GM23338 (cell line): Measurements from ENCODE around the gene TXNDC2. TPM values are rescaled to one million over a fixed set of nuclear protein-coding genes. Genes with fewer than 3 reads are reported as not detected.

Experiments
- ATAC-seq: fragments of 200-7000 bp; cut with Tn5 transposase; 3 replicates; pipeline ENCODE4 v1.9.1; 2020
- DNase-seq: peaks from one replicate; pipeline ENCODE4 v3.0.0-alpha.2; 2015; ENCODE audit warnings: low spot score
- H2AFZ ChIP-seq: fragments of 200-600 bp; sonication (generic); 2 replicates; pipeline ENCODE4 v1.8.0; 2016; ENCODE audit warnings: antibody characterized with exemption, mild to moderate bottlenecking, moderate library complexity
- H3F3A ChIP-seq: fragments of 200-600 bp; sonication (generic); replicated peaks from 2 replicates; pipeline ENCODE4 v1.8.0; 2017; ENCODE audit warnings: antibody characterized with exemption, mixed run types, low read depth
- H3K27ac ChIP-seq: fragments of 200-600 bp; sonication (generic); 2 replicates; pipeline ENCODE4 v1.6.1; 2016; ENCODE audit warnings: low read depth
- H3K27me3 ChIP-seq: fragments of 200-600 bp; sonication (generic); 2 replicates; pipeline ENCODE4 v1.8.0; 2016; ENCODE audit warnings: mild to moderate bottlenecking, mixed run types, moderate library complexity; ENCODE audit not compliant: insufficient read depth
- H3K36me3 ChIP-seq: fragments of 200-600 bp; sonication (generic); 2 replicates; pipeline ENCODE4 v1.8.0; 2016; ENCODE audit warnings: mild to moderate bottlenecking; ENCODE audit not compliant: insufficient read depth
- H3K4me1 ChIP-seq: fragments of 200-600 bp; sonication (generic); 2 replicates; pipeline ENCODE4 v1.8.0; 2016; ENCODE audit warnings: mild to moderate bottlenecking, moderate library complexity; ENCODE audit not compliant: insufficient read depth
- H3K4me2 ChIP-seq: fragments of 200-600 bp; sonication (generic); 2 replicates; pipeline ENCODE4 v1.7.1; 2017; ENCODE audit warnings: mixed run types
- H3K4me3 ChIP-seq: fragments of 200-600 bp; sonication (generic); 2 replicates; pipeline ENCODE4 v1.6.1; 2016; ENCODE audit warnings: mixed run types
- H3K79me2 ChIP-seq: fragments of 200-600 bp; sonication (generic); replicated peaks from 2 replicates; pipeline ENCODE4 v1.8.0; 2017; ENCODE audit warnings: mild to moderate bottlenecking; ENCODE audit not compliant: insufficient read depth
- H3K9me2 ChIP-seq: fragments of 200-600 bp; sonication (generic); 2 replicates; pipeline ENCODE4 v1.8.0; 2017; ENCODE audit not compliant: insufficient read depth
- H4K20me1 ChIP-seq: fragments of 200-600 bp; sonication (generic); replicated peaks from 2 replicates; pipeline ENCODE4 v1.8.0; 2017; ENCODE audit warnings: mild to moderate bottlenecking; ENCODE audit not compliant: insufficient read depth
- H3K27ac Mint-ChIP-seq: 2 replicates; pipeline ENCODE4 v1.8.0; 2020; ENCODE audit warnings: inconsistent platforms, mild to moderate bottlenecking, moderate library complexity, mixed read lengths
- H3K27me3 Mint-ChIP-seq: 3 replicates; pipeline ENCODE4 v1.8.0; 2022; ENCODE audit warnings: low read depth, mild to moderate bottlenecking, moderate library complexity, mixed read lengths, inconsistent platforms; ENCODE audit not compliant: insufficient read depth, poor library complexity
- H3K36me3 Mint-ChIP-seq: 3 replicates; pipeline ENCODE4 v1.8.0; 2021; ENCODE audit warnings: low read depth, mild to moderate bottlenecking, inconsistent platforms, moderate library complexity, mixed read lengths
- H3K4me1 Mint-ChIP-seq: 3 replicates; pipeline ENCODE4 v1.8.0; 2020; ENCODE audit warnings: mild to moderate bottlenecking, inconsistent platforms, mixed read lengths
- H3K4me3 Mint-ChIP-seq: 3 replicates; pipeline ENCODE4 v1.8.0; 2021; ENCODE audit warnings: moderate library complexity, mild to moderate bottlenecking, inconsistent platforms, mixed read lengths
- H3K9me3 Mint-ChIP-seq: 3 replicates; pipeline ENCODE4 v1.8.0; 2020; ENCODE audit warnings: moderate library complexity, mild to moderate bottlenecking, inconsistent platforms, mixed read lengths
- CREB1 ChIP-seq: fragments of 250-450 bp; sonication (Bioruptor Pico); IDR thresholded peaks from 2 replicates; pipeline ENCODE4 v1.5.0; 2020; ENCODE audit warnings: low read depth, mild to moderate bottlenecking, moderate library complexity
- ETS1 ChIP-seq: IDR thresholded peaks from 2 replicates; pipeline ENCODE4 v1.6.1; 2016; ENCODE audit warnings: antibody characterized with exemption
- EZH2 ChIP-seq: fragments of 200-600 bp; sonication (generic); IDR thresholded peaks from one replicate; pipeline ENCODE4 v1.8.0; 2017; ENCODE audit warnings: antibody characterized with exemption, mild to moderate bottlenecking, low read depth; ENCODE audit not compliant: unreplicated experiment
- JUNB ChIP-seq: IDR thresholded peaks from one replicate; pipeline ENCODE4 v1.6.1; 2016; ENCODE audit warnings: antibody characterized with exemption; ENCODE audit not compliant: unreplicated experiment
- POLR2AphosphoS5 ChIP-seq: IDR thresholded peaks from 2 replicates; pipeline ENCODE4 v1.6.1; 2016; ENCODE audit warnings: antibody characterized with exemption, low read depth
- STAT1 ChIP-seq: IDR thresholded peaks from one replicate; pipeline ENCODE4 v1.6.1; 2016; ENCODE audit warnings: antibody characterized with exemption; ENCODE audit not compliant: unreplicated experiment
- ZNF114 ChIP-seq: fragments of 250-450 bp; sonication (Bioruptor Pico); IDR thresholded peaks from 2 replicates; pipeline ENCODE4 v1.5.0; 2020; ENCODE audit warnings: mild to moderate bottlenecking, moderate library complexity
- ZNF331 ChIP-seq: fragments of 250-450 bp; sonication (Bioruptor Pico); IDR thresholded peaks from 2 replicates; pipeline ENCODE4 v1.5.0; 2020; ENCODE audit warnings: low read depth, mild to moderate bottlenecking, moderate library complexity
- ZNF462 ChIP-seq: fragments of 250-450 bp; sonication (Bioruptor Pico); IDR thresholded peaks from 2 replicates; pipeline ENCODE4 v1.5.0; 2020; ENCODE audit warnings: mild to moderate bottlenecking, moderate library complexity
- polyA plus RNA-seq: library from polyadenylated mRNA; unstranded; fragments of >200 nt; fragmentation: Nextera tagmentation; extraction: Ambion mirVana; gene quantifications from 2 replicates; pipeline ENCODE4 v1.2.1, GENCODE V29; 2016
- total RNA-seq: library from RNA; depleted of rRNA; stranded (reverse); fragments of >200 nt; shearing (Covaris generic); gene quantifications from 2 replicates; pipeline ENCODE4 v1.2.3, GENCODE V29; 2014
- TF ChIP-seq, protein P1 (sequence below), 2 experiments: fragments of 200-600 bp in 1 of 2; sonication (generic) in 1 of 2; conservative IDR thresholded peaks; 2 replicates each; pipeline versions ENCODE4 v1.5.1 to v1.6.1; 2016 to 2017; ENCODE audit warnings: antibody characterized with exemption in 2 of 2, low read depth in 2 of 2, mild to moderate bottlenecking in 2 of 2, moderate library complexity in 1 of 2

TXNDC2 gene
- total and polyA plus RNA-seq, 2 experiments from 2014 or later = 0.16 TPM; not detected in 1

- Histone ChIP-seq H3K9me2 (peaks cover 6% of the 10 kb centered on the region; the same call in 1 of the 2 replicates), H3F3A (no peaks in the 10 kb centered on the region), H3K4me2 (no peak overlapping the region), H4K20me1 (no peaks in the 10 kb centered on the region), H3K27me3 (no peaks in the 10 kb centered on the region), H3K4me3 (no peak overlapping the region), H2AFZ (no peak overlapping the region), H3K36me3 (no peaks in the 10 kb centered on the region), H3K79me2 (no peaks in the 10 kb centered on the region), H3K4me1 (no peaks in the 10 kb centered on the region), H3K27ac (no peak overlapping the region)
- Mint-ChIP-seq H3K27me3 (no peaks in the 10 kb centered on the region), H3K4me1 (no peaks in the 10 kb centered on the region), H3K9me3 (no peaks in the 10 kb centered on the region; the same call in 1 of the 3 replicates), H3K36me3 (no peaks in the 10 kb centered on the region), H3K4me3 (no peak overlapping the region), H3K27ac (no peak overlapping the region)
- ATAC-seq (no peak), DNase-seq (no peak)
- TF ChIP-seq, protein P1, sequence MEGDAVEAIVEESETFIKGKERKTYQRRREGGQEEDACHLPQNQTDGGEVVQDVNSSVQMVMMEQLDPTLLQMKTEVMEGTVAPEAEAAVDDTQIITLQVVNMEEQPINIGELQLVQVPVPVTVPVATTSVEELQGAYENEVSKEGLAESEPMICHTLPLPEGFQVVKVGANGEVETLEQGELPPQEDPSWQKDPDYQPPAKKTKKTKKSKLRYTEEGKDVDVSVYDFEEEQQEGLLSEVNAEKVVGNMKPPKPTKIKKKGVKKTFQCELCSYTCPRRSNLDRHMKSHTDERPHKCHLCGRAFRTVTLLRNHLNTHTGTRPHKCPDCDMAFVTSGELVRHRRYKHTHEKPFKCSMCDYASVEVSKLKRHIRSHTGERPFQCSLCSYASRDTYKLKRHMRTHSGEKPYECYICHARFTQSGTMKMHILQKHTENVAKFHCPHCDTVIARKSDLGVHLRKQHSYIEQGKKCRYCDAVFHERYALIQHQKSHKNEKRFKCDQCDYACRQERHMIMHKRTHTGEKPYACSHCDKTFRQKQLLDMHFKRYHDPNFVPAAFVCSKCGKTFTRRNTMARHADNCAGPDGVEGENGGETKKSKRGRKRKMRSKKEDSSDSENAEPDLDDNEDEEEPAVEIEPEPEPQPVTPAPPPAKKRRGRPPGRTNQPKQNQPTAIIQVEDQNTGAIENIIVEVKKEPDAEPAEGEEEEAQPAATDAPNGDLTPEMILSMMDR (conservative IDR thresholded peaks at IDR 0.05; ENCODE audit: low read depth in 2 of 2) = no peak
- TF ChIP-seq ZNF331 (CRISPR knock-in tag) (no peak), POLR2AphosphoS5 (no peak), JUNB (no peak), STAT1 (no peak), EZH2 (no peak), ZNF114 (CRISPR knock-in tag) (no peak)
These were observed 204 bp downstream of the TXNDC2 start for GRCh38 chr18:9886005-9886348.

DNA sequence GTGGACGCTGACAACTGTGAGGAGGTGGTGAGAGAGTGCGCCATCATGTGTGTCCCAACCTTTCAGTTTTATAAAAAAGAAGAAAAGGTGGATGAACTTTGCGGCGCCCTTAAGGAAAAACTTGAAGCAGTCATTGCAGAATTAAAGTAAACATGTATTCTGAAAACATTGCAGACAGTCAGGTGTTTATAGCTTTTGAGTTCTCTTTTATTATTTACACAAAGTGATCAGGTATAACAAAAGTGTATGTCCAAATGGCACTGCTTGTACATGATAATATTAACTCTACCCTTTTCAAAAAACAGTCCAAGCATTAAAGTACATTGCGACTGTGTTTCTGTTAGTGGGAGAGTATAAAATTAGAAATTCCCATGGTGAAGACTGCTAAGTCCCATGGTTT, 2.2 kb downstream of the TXNDC2 start:
- Mint-ChIP-seq H3K36me3 (no peaks in the 10 kb centered on the region), H3K4me1 (no peaks in the 10 kb centered on the region), H3K4me3 (no peak overlapping the region), H3K27me3 (no peaks in the 10 kb centered on the region), H3K9me3 (no peaks in the 10 kb centered on the region; the same call in 1 of the 3 replicates), H3K27ac (no peak overlapping the region)
- Histone ChIP-seq H3K9me2 (peaks cover 6% of the 10 kb centered on the region; the same call in 1 of the 2 replicates), H3F3A (no peaks in the 10 kb centered on the region), H3K79me2 (no peaks in the 10 kb centered on the region), H3K4me3 (no peak overlapping the region), H3K36me3 (no peaks in the 10 kb centered on the region), H3K4me1 (no peaks in the 10 kb centered on the region), H3K27ac (no peak overlapping the region), H3K4me2 (no peak overlapping the region), H4K20me1 (no peaks in the 10 kb centered on the region), H3K27me3 (no peaks in the 10 kb centered on the region), H2AFZ (no peak overlapping the region)
- ATAC-seq (no peak), DNase-seq (no peak)
- TF ChIP-seq ZNF114 (CRISPR knock-in tag) (no peak), ZNF462 (CRISPR knock-in tag) (no peak), EZH2 (no peak), ETS1 (no peak), CREB1 (no peak)
